GM18517 (cell line): Measurements from ENCODE around the gene CTNNA3.

ENCODE experiments used
- ATAC-seq: cut with Tn5 transposase; IDR thresholded peaks from one replicate; pipeline ENCODE4 v1.9.1; 2021; ENCODE audit warnings: mild to moderate bottlenecking, moderate library complexity; ENCODE audit not compliant: unreplicated experiment

The CTNNA3 gene

GRCh38 chr10:66049335-66049734, 1646.7 kb downstream of the CTNNA3 start:
- no peak for ATAC-seq

GRCh38 chr10:66045859-66046258, 1650.1 kb downstream of the CTNNA3 start:
- no peak for ATAC-seq

GRCh38 chr10:66041771-66042170, 1654.2 kb downstream of the CTNNA3 start:
- ATAC-seq: no peak

GRCh38 chr10:66038623-66039022, 1657.4 kb downstream of the CTNNA3 start:
- no peak for ATAC-seq

- ATAC-seq: no peak
Observed at GRCh38 chr10:66026321-66026720, 1669.7 kb downstream of the CTNNA3 start.

GRCh38 chr10:66025186-66025585, 1670.8 kb downstream of the CTNNA3 start:
- ATAC-seq: no peak

- ATAC-seq: no peak
Observed at GRCh38 chr10:66021423-66021822, 1674.6 kb downstream of the CTNNA3 start.

- ATAC-seq: no peak
Observed at GRCh38 chr10:66008221-66008620, 1687.8 kb downstream of the CTNNA3 start.

GRCh38 chr10:66006411-66006810, 1689.6 kb downstream of the CTNNA3 start:
- no peak for ATAC-seq

- no peak for ATAC-seq
Observed at GRCh38 chr10:65993451-65993850, 1702.5 kb downstream of the CTNNA3 start.

- ATAC-seq: no peak
Observed at GRCh38 chr10:65968871-65969270, 1727.1 kb downstream of the CTNNA3 start.

GRCh38 chr10:65968437-65968836, 1727.6 kb downstream of the CTNNA3 start:
- ATAC-seq: no peak

GRCh38 chr10:65964205-65964604, 1731.8 kb downstream of the CTNNA3 start:
- ATAC-seq: no peak

GRCh38 chr10:65952086-65952485, 1743.9 kb downstream of the CTNNA3 start:
- no peak for ATAC-seq

GRCh38 chr10:65950075-65950474, 1745.9 kb downstream of the CTNNA3 start:
- no peak for ATAC-seq

GRCh38 chr10:65949526-65949925, 1746.5 kb downstream of the CTNNA3 start:
- ATAC-seq: no peak

- ATAC-seq: no peak
Observed at GRCh38 chr10:65945061-65945460, 1750.9 kb downstream of the CTNNA3 start.

- no peak for ATAC-seq
Observed at GRCh38 chr10:65943451-65943850, 1752.5 kb downstream of the CTNNA3 start.

- no peak for ATAC-seq
Observed at GRCh38 chr10:65940816-65941662, 1755.0 kb downstream of the CTNNA3 start.

- ATAC-seq: no peak
Observed at GRCh38 chr10:65940105-65940504, 1755.9 kb downstream of the CTNNA3 start.

- no peak for ATAC-seq
Observed at GRCh38 chr10:65931291-65932070, 1764.5 kb downstream of the CTNNA3 start.
